GM19467 (cell line): ENCODE data around the gene CERS6.
"Not testable (repeated sequence)": the region's sequence is repeated elsewhere in the genome, so short reads cannot be mapped to it uniquely, and the experiment has no call there.

Experiments
- ATAC-seq: cut with Tn5 transposase; IDR thresholded peaks from one replicate; pipeline ENCODE4 v1.9.1; 2021; ENCODE audit warnings: mild to moderate bottlenecking, moderate library complexity; ENCODE audit not compliant: unreplicated experiment

CERS6 gene

GRCh38 chr2:168495524-168495923 lies 39.5 kb downstream of the CERS6 start:
- ATAC-seq: peak; percentile 79

GRCh38 chr2:168496906-168497305 lies 40.8 kb downstream of the CERS6 start:
- no peak for ATAC-seq

- no peak for ATAC-seq
Measured at GRCh38 chr2:168499500-168499899, 43.4 kb downstream of the CERS6 start.

GRCh38 chr2:168500516-168500915 lies 44.4 kb downstream of the CERS6 start:
- no peak for ATAC-seq

- ATAC-seq: no peak
Measured at GRCh38 chr2:168501466-168502065, 45.5 kb downstream of the CERS6 start.

GRCh38 chr2:168502852-168503251 lies 46.8 kb downstream of the CERS6 start:
- ATAC-seq: not testable (repeated sequence)

GRCh38 chr2:168503901-168504300 lies 47.8 kb downstream of the CERS6 start:
- no peak for ATAC-seq

GRCh38 chr2:168504323-168504722 lies 48.3 kb downstream of the CERS6 start:
- ATAC-seq: no peak

- ATAC-seq: no peak
Measured at GRCh38 chr2:168510125-168510756, 54.2 kb downstream of the CERS6 start.

GRCh38 chr2:168514692-168515091 lies 58.6 kb downstream of the CERS6 start:
- no peak for ATAC-seq

- no peak for ATAC-seq
Measured at GRCh38 chr2:168515502-168515901, 59.4 kb downstream of the CERS6 start.

- ATAC-seq: no peak
Measured at GRCh38 chr2:168517816-168518215, 61.7 kb downstream of the CERS6 start.

- peak; percentile 38 for ATAC-seq
Measured at GRCh38 chr2:168518555-168519066, 62.5 kb downstream of the CERS6 start.

GRCh38 chr2:168519534-168520308 lies 63.6 kb downstream of the CERS6 start:
- no peak for ATAC-seq

- no peak for ATAC-seq
Measured at GRCh38 chr2:168521053-168521741, 65.1 kb downstream of the CERS6 start.

- no peak for ATAC-seq
Measured at GRCh38 chr2:168522446-168522845, 66.4 kb downstream of the CERS6 start.

GRCh38 chr2:168524005-168524404 lies 67.9 kb downstream of the CERS6 start:
- ATAC-seq: no peak

GRCh38 chr2:168525020-168525419 lies 68.9 kb downstream of the CERS6 start:
- no peak for ATAC-seq

GRCh38 chr2:168525716-168526446 lies 69.8 kb downstream of the CERS6 start:
- ATAC-seq: no peak

GRCh38 chr2:168526641-168527040 lies 70.6 kb downstream of the CERS6 start:
- ATAC-seq: no peak

GRCh38 chr2:168528016-168528415 lies 71.9 kb downstream of the CERS6 start:
- no peak for ATAC-seq
